GM23338 (cell line): ENCODE results near the gene NMBR. TPM values are rescaled to one million over a fixed set of nuclear protein-coding genes. Genes with fewer than 3 reads are reported as not detected.

ENCODE experiments used
- ATAC-seq: fragments of 200-7000 bp; cut with Tn5 transposase; 3 replicates; pipeline ENCODE4 v1.9.1; 2020
- DNase-seq: peaks from one replicate; pipeline ENCODE4 v3.0.0-alpha.2; 2015; ENCODE audit warnings: low spot score
- H2AFZ ChIP-seq: fragments of 200-600 bp; sonication (generic); 2 replicates; pipeline ENCODE4 v1.8.0; 2016; ENCODE audit warnings: antibody characterized with exemption, mild to moderate bottlenecking, moderate library complexity
- H3F3A ChIP-seq: fragments of 200-600 bp; sonication (generic); replicated peaks from 2 replicates; pipeline ENCODE4 v1.8.0; 2017; ENCODE audit warnings: antibody characterized with exemption, mixed run types, low read depth
- H3K27ac ChIP-seq: fragments of 200-600 bp; sonication (generic); 2 replicates; pipeline ENCODE4 v1.6.1; 2016; ENCODE audit warnings: low read depth
- H3K27me3 ChIP-seq: fragments of 200-600 bp; sonication (generic); 2 replicates; pipeline ENCODE4 v1.8.0; 2016; ENCODE audit warnings: mild to moderate bottlenecking, mixed run types, moderate library complexity; ENCODE audit not compliant: insufficient read depth
- H3K36me3 ChIP-seq: fragments of 200-600 bp; sonication (generic); 2 replicates; pipeline ENCODE4 v1.8.0; 2016; ENCODE audit warnings: mild to moderate bottlenecking; ENCODE audit not compliant: insufficient read depth
- H3K4me1 ChIP-seq: fragments of 200-600 bp; sonication (generic); 2 replicates; pipeline ENCODE4 v1.8.0; 2016; ENCODE audit warnings: mild to moderate bottlenecking, moderate library complexity; ENCODE audit not compliant: insufficient read depth
- H3K4me2 ChIP-seq: fragments of 200-600 bp; sonication (generic); 2 replicates; pipeline ENCODE4 v1.7.1; 2017; ENCODE audit warnings: mixed run types
- H3K4me3 ChIP-seq: fragments of 200-600 bp; sonication (generic); 2 replicates; pipeline ENCODE4 v1.6.1; 2016; ENCODE audit warnings: mixed run types
- H3K79me2 ChIP-seq: fragments of 200-600 bp; sonication (generic); replicated peaks from 2 replicates; pipeline ENCODE4 v1.8.0; 2017; ENCODE audit warnings: mild to moderate bottlenecking; ENCODE audit not compliant: insufficient read depth
- H3K9me2 ChIP-seq: fragments of 200-600 bp; sonication (generic); 2 replicates; pipeline ENCODE4 v1.8.0; 2017; ENCODE audit not compliant: insufficient read depth
- H4K20me1 ChIP-seq: fragments of 200-600 bp; sonication (generic); replicated peaks from 2 replicates; pipeline ENCODE4 v1.8.0; 2017; ENCODE audit warnings: mild to moderate bottlenecking; ENCODE audit not compliant: insufficient read depth
- H3K27ac Mint-ChIP-seq: 2 replicates; pipeline ENCODE4 v1.8.0; 2020; ENCODE audit warnings: inconsistent platforms, mild to moderate bottlenecking, moderate library complexity, mixed read lengths
- H3K27me3 Mint-ChIP-seq: 3 replicates; pipeline ENCODE4 v1.8.0; 2022; ENCODE audit warnings: low read depth, mild to moderate bottlenecking, moderate library complexity, mixed read lengths, inconsistent platforms; ENCODE audit not compliant: insufficient read depth, poor library complexity
- H3K36me3 Mint-ChIP-seq: 3 replicates; pipeline ENCODE4 v1.8.0; 2021; ENCODE audit warnings: low read depth, mild to moderate bottlenecking, inconsistent platforms, moderate library complexity, mixed read lengths
- H3K4me1 Mint-ChIP-seq: 3 replicates; pipeline ENCODE4 v1.8.0; 2020; ENCODE audit warnings: mild to moderate bottlenecking, inconsistent platforms, mixed read lengths
- H3K4me3 Mint-ChIP-seq: 3 replicates; pipeline ENCODE4 v1.8.0; 2021; ENCODE audit warnings: moderate library complexity, mild to moderate bottlenecking, inconsistent platforms, mixed read lengths
- H3K9me3 Mint-ChIP-seq: 3 replicates; pipeline ENCODE4 v1.8.0; 2020; ENCODE audit warnings: moderate library complexity, mild to moderate bottlenecking, inconsistent platforms, mixed read lengths
- CREB1 ChIP-seq: fragments of 250-450 bp; sonication (Bioruptor Pico); IDR thresholded peaks from 2 replicates; pipeline ENCODE4 v1.5.0; 2020; ENCODE audit warnings: low read depth, mild to moderate bottlenecking, moderate library complexity
- CTCF ChIP-seq, 2 experiments: fragments of 200-600 bp in 1 of 2; sonication (generic) in 1 of 2; conservative IDR thresholded peaks; 2 replicates each; pipeline versions ENCODE4 v1.5.1 to v1.6.1; 2016 to 2017; ENCODE audit warnings: antibody characterized with exemption in 2 of 2, low read depth in 2 of 2, mild to moderate bottlenecking in 2 of 2, moderate library complexity in 1 of 2
- EZH2 ChIP-seq: fragments of 200-600 bp; sonication (generic); IDR thresholded peaks from one replicate; pipeline ENCODE4 v1.8.0; 2017; ENCODE audit warnings: antibody characterized with exemption, mild to moderate bottlenecking, low read depth; ENCODE audit not compliant: unreplicated experiment
- EZH2phosphoT487 ChIP-seq: fragments of 200-600 bp; sonication (generic); IDR thresholded peaks from one replicate; pipeline ENCODE4 v1.8.1; 2018; ENCODE audit warnings: antibody characterized with exemption; ENCODE audit not compliant: unreplicated experiment
- NANOG ChIP-seq: IDR thresholded peaks from 2 replicates; pipeline ENCODE4 v1.6.1; 2016; ENCODE audit warnings: antibody characterized with exemption, borderline replicate concordance
- POLR2AphosphoS5 ChIP-seq: IDR thresholded peaks from 2 replicates; pipeline ENCODE4 v1.6.1; 2016; ENCODE audit warnings: antibody characterized with exemption, low read depth
- REST ChIP-seq: IDR thresholded peaks from one replicate; pipeline ENCODE4 v1.6.1; 2018; ENCODE audit warnings: antibody characterized with exemption; ENCODE audit not compliant: unreplicated experiment
- STAT1 ChIP-seq: IDR thresholded peaks from one replicate; pipeline ENCODE4 v1.6.1; 2016; ENCODE audit warnings: antibody characterized with exemption; ENCODE audit not compliant: unreplicated experiment
- ZNF114 ChIP-seq: fragments of 250-450 bp; sonication (Bioruptor Pico); IDR thresholded peaks from 2 replicates; pipeline ENCODE4 v1.5.0; 2020; ENCODE audit warnings: mild to moderate bottlenecking, moderate library complexity
- ZNF331 ChIP-seq: fragments of 250-450 bp; sonication (Bioruptor Pico); IDR thresholded peaks from 2 replicates; pipeline ENCODE4 v1.5.0; 2020; ENCODE audit warnings: low read depth, mild to moderate bottlenecking, moderate library complexity
- polyA plus RNA-seq: library from polyadenylated mRNA; unstranded; fragments of >200 nt; fragmentation: Nextera tagmentation; extraction: Ambion mirVana; gene quantifications from 2 replicates; pipeline ENCODE4 v1.2.1, GENCODE V29; 2016
- total RNA-seq: library from RNA; depleted of rRNA; stranded (reverse); fragments of >200 nt; shearing (Covaris generic); gene quantifications from 2 replicates; pipeline ENCODE4 v1.2.3, GENCODE V29; 2014

Gene NMBR
- total and polyA plus RNA-seq, 2 experiments from 2014 or later: not detected

- TF ChIP-seq EZH2: no peak
- no peak for TF ChIP-seq NANOG
- no peak for TF ChIP-seq CTCF (conservative IDR thresholded peaks at IDR 0.05; ENCODE audit: low read depth in 2 of 2)
- no peak for TF ChIP-seq CREB1
- no peak for TF ChIP-seq STAT1
- TF ChIP-seq REST: no peak
- no peak for TF ChIP-seq ZNF114 (CRISPR knock-in tag)
- no peak for TF ChIP-seq POLR2AphosphoS5
- TF ChIP-seq ZNF331 (CRISPR knock-in tag): no peak
- no peak for TF ChIP-seq EZH2phosphoT487
Observed at GRCh38 chr6:142155091-142155490, 8.2 kb upstream of the NMBR start (continued).

DNA sequence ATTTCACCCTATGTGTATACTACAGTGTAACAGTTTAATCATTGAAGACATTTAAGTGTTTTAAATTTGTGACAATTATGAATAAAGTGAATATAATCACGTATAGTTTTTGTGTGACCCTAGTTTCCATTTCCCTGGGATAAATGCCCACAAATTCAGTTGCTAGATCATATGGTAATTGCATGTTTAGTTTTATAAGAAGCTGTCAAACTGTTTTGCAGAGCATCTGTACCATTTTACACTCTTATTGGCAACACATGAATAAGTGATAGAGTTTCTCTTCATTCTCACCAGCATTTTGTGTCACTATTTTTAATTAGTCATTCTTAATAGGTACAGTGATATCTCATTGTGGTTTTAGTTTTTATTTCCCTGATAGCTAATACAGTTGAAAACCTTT, 7.4 kb upstream of the NMBR start:
- Histone ChIP-seq H3K27ac (no peak overlapping the region), H3K4me1 (peaks cover 28% of the 10 kb centered on the region), H2AFZ (no peak overlapping the region), H3K79me2 (peaks cover 90% of the 10 kb centered on the region), H3K27me3 (no peaks in the 10 kb centered on the region), H4K20me1 (no peaks in the 10 kb centered on the region), H3K36me3 (no peaks in the 10 kb centered on the region; the same call in 1 of the 2 replicates), H3K9me2 (no peaks in the 10 kb centered on the region), H3F3A (no peaks in the 10 kb centered on the region), H3K4me2 (no peak overlapping the region), H3K4me3 (no peak overlapping the region)
- no peak overlapping the region for H3K4me3 Mint-ChIP-seq
- DNase-seq (no peak), ATAC-seq (no peak)
- peaks cover 3% of the 10 kb centered on the region; the same call in 2 of the 3 replicates for H3K36me3 Mint-ChIP-seq
- no peaks in the 10 kb centered on the region for H3K27me3 Mint-ChIP-seq
- no peaks in the 10 kb centered on the region for H3K9me3 Mint-ChIP-seq
- H3K27ac Mint-ChIP-seq: 0 out of 2 replicates have a peak overlapping the region, but pooled peaks have one; percentile 44
- H3K4me1 Mint-ChIP-seq: peaks cover 48% of the 10 kb centered on the region
- TF ChIP-seq EZH2phosphoT487 (no peak), POLR2AphosphoS5 (no peak), REST (no peak)
